Raji (cell line): Measurements from ENCODE around the gene PACSIN2.

Experiments used
- POLR2A ChIP-seq: IDR thresholded peaks from 2 replicates; pipeline ENCODE4 v1.6.1; 2011; ENCODE audit warnings: low read depth, low read length, control low read depth; ENCODE audit not compliant: insufficient read depth

The PACSIN2 gene

DNA sequence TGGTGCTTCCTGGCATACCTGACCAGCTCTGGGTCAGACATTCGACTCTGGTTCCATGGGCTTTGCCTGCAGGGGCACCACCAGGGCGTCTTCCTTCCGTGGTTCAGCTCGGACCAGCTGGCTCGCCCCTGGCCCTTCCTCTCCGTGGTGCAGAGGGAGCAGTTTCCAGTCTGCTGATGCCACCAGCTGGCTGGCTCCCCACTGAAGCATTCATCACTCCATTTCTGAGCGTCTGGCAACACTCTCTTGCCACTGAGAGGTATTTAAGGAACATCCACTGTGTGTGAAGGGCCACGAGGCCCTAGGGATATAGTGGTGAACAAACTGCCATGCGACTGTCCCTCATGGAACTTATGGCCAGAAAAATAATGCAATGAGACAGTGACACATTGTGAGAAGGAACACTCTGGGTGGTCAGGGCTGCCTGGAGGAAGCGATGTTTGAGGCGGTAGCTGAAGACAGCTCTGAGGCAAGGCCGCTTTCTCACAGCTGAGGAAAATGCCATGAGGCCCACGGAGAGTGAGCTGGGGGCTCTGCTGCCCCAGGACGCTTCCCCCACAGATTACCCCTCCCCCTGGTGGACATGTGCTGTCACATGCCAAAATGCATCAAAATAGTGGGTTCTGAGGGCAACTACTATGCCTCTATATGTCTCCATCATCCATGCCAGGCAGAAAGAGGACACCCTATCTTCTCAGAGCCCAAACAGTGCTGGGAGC is 113.0 kb downstream of the PACSIN2 start:
- TF ChIP-seq POLR2A = no peak

DNA sequence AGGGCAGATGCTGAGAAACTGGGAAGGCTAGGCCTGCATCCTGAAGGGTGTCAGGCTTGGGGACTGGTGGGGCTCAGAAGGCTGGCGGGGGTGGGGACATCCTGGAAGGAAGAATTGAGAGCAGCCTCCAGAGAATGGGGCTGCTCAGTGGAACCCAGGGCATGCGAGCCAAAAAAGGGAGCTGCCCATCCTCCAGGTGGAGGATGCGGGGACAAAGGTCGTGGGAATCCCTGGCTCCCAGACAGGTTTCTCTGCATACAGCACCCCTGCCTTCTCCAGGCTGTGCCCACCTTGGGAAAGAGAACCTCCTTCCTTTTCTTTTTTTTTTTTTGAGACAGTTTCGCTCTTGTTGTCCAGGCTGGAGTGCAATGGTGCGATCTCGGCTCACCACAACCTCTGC is 117.0 kb downstream of the PACSIN2 start:
- TF ChIP-seq POLR2A = no peak

DNA sequence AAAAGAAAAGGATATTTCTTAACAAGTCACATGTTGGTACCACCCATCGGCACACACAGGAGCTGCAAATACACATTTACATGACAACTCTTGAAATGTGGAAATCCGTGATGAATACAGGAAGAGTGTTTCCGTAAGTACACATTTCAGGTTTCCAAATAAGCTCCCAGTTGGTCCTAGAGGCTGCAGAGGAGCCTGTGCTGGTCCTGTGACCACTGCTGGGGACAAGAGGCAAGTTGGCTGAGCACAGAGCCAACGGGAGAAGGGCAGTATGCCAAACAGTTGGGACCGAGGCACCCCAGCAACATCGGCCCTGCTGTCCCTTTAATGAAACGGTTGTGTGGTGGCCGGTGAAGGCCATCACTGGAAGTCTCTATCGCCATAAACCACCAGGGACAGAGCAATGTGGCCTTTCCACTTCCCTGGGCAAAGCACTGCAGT is 119.4 kb downstream of the PACSIN2 start:
- TF ChIP-seq POLR2A = no peak

GRCh38 chr22:42895087-42895486 is 119.9 kb downstream of the PACSIN2 start:
- no peak for TF ChIP-seq POLR2A

DNA sequence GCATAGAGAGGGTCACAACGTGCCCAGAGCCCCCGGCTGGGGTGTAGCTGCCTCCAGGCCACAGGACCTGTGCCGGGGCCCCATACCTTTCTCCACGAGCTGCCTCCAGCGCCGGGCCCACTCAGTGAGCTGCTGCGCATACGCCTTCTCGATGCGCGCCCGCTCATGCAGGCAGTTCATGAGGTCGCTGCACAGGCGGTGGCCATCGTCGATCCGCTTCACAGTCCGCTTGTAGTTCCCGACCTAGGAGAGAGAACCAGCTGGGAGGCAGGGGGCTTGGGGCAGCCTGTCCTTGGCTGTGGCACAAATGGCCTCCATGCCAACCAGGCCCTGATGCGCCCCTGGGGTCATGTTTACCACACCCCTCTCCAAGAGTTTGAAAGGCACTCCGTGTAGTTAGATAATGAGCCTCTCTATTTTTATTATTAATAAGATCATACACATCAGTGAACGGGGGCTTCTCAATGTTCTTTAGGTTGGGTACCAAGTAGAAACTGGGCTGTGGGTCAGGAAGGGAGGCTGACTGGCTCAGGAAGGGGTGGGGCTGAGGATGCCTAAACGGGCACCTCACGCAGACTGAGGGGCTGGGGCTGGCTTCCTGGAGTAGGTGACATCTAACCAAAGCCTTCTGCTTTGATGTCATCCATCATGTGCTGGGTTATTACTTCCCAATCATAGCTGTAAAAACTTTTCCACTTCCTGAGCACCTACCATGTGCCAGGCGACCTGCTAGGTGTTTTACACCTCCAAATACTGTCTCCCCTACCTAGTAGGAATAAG is 121.4 kb downstream of the PACSIN2 start:
- TF ChIP-seq POLR2A = no peak

- no peak for TF ChIP-seq POLR2A
These were observed 122.2 kb downstream of the PACSIN2 start for GRCh38 chr22:42892571-42893316.

DNA sequence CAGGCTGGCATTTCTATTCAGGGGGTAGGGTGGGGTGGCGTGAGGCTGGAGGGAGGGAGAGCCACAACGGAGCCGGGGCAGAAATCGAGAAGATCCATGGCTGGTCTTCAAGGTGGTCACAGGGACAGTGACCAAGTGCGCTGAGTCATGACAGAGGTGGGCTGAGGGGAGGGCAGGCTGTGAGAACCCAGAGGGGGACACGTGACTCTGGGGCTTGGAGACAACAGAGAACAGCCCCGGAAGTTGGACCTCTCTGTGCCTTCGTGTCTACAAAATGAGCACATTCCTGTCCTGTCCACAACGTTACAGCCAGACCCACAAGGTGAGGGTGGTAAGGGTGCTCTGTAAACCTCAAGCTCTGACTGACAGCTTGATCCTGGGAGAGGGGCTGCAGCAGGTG is 122.8 kb downstream of the PACSIN2 start:
- no peak for TF ChIP-seq POLR2A

DNA sequence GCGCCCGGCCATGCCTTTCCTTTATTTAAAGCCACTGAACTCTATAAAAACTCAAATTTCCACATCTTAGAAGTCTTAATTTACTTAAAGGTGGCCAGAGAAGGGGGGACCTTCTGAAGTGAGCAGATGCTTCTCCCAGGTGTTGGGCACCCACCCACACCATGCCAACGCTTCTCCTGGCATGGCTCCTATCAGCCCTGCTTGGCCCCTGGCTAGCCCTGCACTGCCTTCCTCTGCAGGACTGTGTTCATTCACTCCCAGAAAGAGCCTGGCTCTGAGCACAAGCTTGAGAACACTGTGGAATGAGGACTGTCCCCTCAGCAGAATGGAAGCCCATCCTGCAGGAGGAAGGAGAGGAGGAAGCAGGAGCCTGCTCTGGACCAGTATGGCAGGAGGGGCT is 123.3 kb downstream of the PACSIN2 start:
- TF ChIP-seq POLR2A = no peak

- no peak for TF ChIP-seq POLR2A
These were observed 123.9 kb downstream of the PACSIN2 start for GRCh38 chr22:42891008-42891407.

- no peak for TF ChIP-seq POLR2A
These were observed 125.6 kb downstream of the PACSIN2 start for GRCh38 chr22:42889304-42889703.

DNA sequence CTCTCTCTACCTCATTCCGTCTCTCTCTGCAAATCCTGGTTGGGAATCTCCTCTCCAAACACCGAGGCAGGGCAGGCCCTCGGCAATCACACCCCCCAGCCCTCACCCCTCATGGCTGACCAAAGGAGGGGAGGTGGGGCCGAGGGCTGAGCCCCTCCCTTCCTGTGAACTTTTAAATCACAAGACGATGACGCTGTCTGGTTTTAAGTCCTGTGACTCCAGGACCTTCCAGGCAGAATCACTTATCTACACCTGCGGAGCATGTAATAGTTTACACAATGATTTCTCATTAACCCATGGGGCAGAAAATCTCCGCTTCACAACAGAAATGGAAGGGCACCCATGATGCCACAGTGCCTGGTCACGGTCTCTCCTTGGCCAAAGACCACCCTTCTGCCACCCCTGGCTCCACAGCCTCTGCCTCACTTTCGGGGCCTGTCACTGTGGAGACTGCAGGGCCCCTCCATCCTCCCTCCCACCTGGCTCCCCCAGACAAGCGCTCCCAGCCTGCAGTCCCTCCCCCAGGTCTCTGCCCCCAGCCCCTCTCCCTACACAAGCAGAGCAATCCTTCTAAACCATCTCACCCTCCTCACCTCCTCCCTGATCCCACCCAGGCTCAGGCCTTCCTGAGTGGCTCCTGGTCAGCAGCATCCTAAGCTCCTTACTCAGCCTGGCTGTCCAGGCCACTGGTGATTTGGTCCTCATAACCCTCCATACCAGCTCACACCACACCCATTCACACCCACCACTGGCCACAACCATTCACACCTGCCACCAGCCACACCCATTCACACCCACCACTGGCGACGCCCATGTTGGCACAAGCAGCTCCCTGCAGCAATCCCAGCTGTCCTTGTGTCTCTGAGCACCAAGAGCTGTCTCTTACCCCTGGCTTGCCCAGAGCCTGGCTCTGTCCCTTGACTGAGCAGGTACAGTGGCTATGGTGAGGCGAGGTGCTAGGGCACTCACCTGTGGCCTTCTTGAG is 127.1 kb downstream of the PACSIN2 start:
- TF ChIP-seq POLR2A = no peak

GRCh38 chr22:42887120-42887519 is 127.8 kb downstream of the PACSIN2 start:
- no peak for TF ChIP-seq POLR2A

DNA sequence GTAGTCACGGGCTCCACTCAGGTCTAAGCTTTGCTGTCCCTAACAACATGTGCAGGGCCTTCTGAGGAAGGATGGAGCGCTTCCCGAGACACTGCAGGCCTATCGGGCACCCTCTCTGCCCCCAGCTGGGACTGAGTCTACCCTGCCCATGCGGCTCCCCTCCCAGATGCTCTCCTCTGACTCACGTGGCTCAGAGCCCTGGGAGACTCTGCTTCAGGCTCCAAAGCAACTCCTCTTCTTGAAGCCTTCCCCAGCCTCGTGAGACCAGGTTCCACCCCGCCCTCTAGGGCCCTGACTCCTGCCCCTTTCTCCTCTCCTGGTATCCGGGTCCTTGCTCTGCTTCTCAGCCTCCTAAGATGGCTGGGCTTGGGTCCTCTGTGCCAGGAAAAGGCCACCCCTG is 129.5 kb downstream of the PACSIN2 start:
- no peak for TF ChIP-seq POLR2A

DNA sequence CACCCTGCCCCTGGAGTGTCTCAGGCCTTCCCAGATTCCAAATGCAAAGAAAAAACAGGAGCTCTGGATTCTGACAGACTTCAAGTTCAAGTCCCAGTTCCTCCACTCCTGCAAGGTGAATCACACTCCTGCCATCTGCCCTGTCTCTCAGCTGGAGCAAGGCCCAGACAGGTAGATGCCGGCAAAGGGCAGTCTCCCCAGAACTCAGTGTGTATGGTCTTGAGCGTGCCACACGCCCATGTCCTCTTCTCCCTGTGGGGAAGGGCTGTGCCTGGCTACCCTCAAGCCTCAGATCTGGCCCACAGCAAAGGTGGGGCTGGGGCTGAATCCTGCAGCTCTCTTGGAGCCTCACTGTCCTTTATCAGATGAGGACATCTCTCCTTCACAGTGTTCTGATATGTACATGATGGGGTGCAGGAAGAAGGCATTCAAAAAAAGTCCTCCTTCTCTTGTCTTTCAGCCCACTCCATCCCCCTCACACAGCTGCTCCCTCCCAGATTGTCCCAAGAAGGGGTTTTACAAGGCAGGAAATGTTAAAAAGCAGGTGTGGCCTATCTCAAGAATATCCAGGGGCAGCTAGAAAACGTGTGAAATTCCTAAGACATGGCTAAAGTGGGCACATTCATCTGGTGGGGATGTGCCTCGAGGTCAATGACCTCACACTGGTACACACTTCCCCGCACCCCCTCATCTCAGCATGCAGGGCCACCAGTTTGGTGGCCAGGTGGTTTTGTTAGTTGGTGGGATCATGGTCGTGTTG is 130.2 kb downstream of the PACSIN2 start:
- no peak for TF ChIP-seq POLR2A

DNA sequence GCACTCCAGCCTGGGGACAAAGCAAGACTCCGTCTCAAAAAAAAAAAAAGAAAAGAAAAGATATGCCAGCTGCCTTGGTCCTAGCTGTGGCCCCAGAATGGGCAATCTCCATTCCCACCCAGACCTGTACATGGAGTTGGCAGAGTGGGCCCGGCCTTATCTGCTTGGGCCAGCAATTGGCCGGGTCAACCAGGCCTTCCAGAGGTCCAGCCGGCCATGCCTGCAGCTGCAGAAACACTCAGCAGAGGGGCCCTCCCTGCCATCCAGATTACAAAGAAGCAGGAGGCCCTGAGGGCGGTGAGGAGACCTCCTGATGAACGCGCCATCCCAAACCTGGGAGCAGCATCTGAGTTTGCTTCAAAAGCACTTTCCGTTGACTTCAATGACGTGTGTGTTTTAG is 131.0 kb downstream of the PACSIN2 start:
- no peak for TF ChIP-seq POLR2A
